Testis (tissue), 3 donors: ENCODE measurements around the gene MADCAM1. TPM values are rescaled to one million over a fixed set of nuclear protein-coding genes. Genes with fewer than 3 reads are reported as not detected.
A peak's percentile ranks its signal among the peaks of the same experiment; 100 is the strongest.

Experiments used
- DNase-seq: peaks from one replicate; pipeline ENCODE4 v3.0.0-alpha.2; 2019
- H3K27ac ChIP-seq, 2 donors: fragments of 200-600 bp; sonication (generic); one replicate each; pipeline ENCODE4 v1.5.1; 2019
- H3K27me3 ChIP-seq: fragments of 200-600 bp; sonication (generic); one replicate; pipeline ENCODE4 v1.5.1; 2019
- H3K36me3 ChIP-seq: fragments of 200-600 bp; sonication (generic); one replicate; pipeline ENCODE4 v1.5.1; 2017; ENCODE audit warnings: low read depth; ENCODE audit errors: missing control alignments
- H3K4me1 ChIP-seq: fragments of 200-600 bp; sonication (generic); one replicate; pipeline ENCODE4 v1.5.1; 2019
- H3K4me3 ChIP-seq, 2 donors: fragments of 200-600 bp; sonication (generic); one replicate each; pipeline ENCODE4 v1.5.1; 2017 to 2019
- H3K9me3 ChIP-seq: fragments of 200-600 bp; sonication (generic); one replicate; pipeline ENCODE4 v1.5.1; 2017
- POLR2A ChIP-seq: fragments of 450-650 bp; IDR thresholded peaks from one replicate; pipeline ENCODE4 v1.6.1; 2017; ENCODE audit warnings: antibody characterized with exemption, mild to moderate bottlenecking, moderate library complexity
- WGBS, 2 donors: methylation state at CpG; one replicate each; pipeline ENCODE4 v1.1.5; 2018; 5-methylcytosine and 5-hydroxymethylcytosine counted together
- intact Hi-C: fragments of 100-400 bp; cut with DNase I; formaldehyde crosslinking; loops from one replicate; pipeline ENCODE4 v1.15.1; 2023; ENCODE audit warnings: low total_unique reads
- polyA plus RNA-seq: library from polyadenylated mRNA; stranded (reverse); fragments of 350-450 nt; fragmentation: Illumina TruSeq; extraction: RNeasy Lipid Tissue Mini Kit (QIAGEN cat#74804); gene quantifications from one replicate; pipeline ENCODE4 v1.2.3, GENCODE V29; 2014; ENCODE audit warnings: low read depth, low replicate concordance; ENCODE audit not compliant: insufficient read depth
- total RNA-seq, 2 donors: library from RNA; depleted of rRNA; stranded (reverse); fragments of >200 nt; gene quantifications; one replicate each; pipeline ENCODE4 v1.2.3, GENCODE V29; 2016
- TF ChIP-seq, protein P1 (sequence below), 3 experiments: fragments of 450-650 bp in 2 of 3; fragments of 200-600 bp in 1 of 3; sonication (generic) in 1 of 3; IDR thresholded peaks; one replicate each; pipeline ENCODE4 v1.5.1; 2016 to 2019; ENCODE audit warnings: antibody characterized with exemption in 3 of 3, mild to moderate bottlenecking in 2 of 3, moderate library complexity in 1 of 3

MADCAM1 gene
- total and polyA plus RNA-seq, 3 donors from 2014 or later, result 1.6 to 2.3 (median 2.2) TPM

DNA sequence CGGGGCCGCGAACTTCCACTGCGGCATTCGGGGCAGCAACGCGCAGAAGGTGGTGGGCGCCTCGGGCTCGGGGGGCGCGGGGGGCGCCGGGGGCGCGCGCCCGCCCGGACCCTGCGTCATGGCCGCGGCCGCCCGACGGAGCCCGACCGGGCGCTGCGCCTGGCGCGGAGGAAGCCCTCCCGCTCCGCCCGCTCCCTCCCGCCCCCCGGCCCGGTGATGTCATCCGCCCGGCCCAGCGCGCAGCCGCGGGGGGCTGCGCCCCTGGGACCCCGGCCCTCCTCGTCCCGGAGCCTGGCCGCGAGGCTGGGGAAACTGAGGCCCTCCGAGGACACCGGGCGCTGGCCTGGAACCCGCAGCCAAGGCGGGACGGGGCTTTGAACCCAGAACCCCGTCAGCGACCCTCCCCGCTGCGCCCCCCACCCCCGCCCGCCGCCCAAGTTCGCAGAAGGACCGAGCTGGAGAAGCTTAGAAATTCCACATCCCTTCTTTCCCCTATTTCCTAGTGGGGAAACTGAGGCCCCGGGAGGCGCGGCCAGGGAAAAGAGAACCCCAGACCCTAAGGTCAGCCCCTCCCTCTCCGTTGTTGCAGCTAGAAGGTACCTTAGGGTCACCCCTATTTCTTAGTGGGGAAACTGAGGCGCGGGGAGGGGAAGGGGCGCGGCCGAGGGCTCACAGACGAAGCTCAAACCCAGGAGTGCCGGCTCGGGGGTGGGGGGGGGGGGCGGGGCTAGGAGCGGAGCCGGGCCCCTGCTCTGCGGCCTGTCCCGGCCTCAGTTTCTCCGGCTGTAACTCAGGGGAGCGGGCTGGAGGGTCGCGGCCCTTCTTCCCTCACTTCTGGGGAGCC is 35.2 kb upstream of the MADCAM1 start, which contains the start of gene SHC2:
SHC2 (minus strand) TSS at position 157 of the 844 bp plus-strand sequence; CDS start at position 120, 37 bp downstream.
- intact Hi-C loops, result no loop called here

DNA sequence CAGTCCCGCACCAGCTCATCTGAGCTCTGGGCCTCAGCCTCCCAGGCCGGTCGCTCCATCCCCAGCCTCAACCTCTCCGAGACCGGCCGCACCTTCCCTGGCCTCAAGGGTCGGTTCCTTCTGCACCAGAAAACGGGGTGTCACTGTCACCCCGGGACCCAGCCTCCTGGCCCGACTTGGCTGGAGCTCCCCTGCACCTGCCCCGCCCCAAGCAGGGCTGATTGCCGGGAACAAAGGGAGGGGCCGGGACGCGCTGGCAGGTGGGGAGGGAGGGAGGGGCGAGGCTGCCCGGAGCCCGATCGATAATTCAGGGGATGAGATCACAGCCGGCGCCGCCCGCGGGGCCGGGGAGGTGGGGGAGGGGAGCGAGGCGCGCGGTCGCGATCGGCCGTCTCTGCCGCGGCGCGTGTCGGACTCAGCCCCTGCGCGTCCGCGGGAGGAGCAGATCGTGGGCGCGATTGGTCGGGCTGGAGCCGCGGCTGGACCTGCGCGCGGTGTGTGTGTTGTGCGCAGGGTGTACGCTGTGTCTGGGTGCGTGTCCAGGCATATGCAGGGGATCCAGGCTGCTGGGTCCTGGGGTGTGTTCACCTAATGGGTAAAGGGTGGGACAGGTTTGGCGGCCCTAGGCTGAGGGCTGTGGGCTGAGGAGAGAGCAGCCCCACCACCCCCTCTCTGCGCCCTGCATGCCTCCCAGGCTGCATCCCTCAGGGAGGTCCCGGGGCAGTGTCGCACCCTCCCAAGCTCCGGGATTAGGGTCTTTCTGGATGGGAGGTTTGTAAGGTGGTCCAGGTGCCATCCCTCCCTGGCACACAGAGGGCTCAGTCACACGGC is 34.4 kb upstream of the MADCAM1 start:
- WGBS, 2 donors, result 6 to 17% methylated on average over 5 to 60 of the region's 60 CpGs
- intact Hi-C loops, result no loop called here

More for the DNA sequence above, 35.2 kb upstream of the MADCAM1 start, which contains the start of gene SHC2:
- no peak for DNase-seq
- WGBS, 2 donors, result 1% methylated on average over 61 of the region's 85 CpGs; no CpG with 5 or more reads in 1 of the 2 donors
- no peaks in the 10 kb centered on the region for H3K9me3 ChIP-seq
- peak within 1 kb of the TSS; percentile 70 to 77 for H3K4me3 ChIP-seq
- H3K27me3 ChIP-seq, result no peaks in the 10 kb centered on the region
- H3K4me1 ChIP-seq, result peaks cover 8% of the 10 kb centered on the region
- H3K27ac ChIP-seq, result peak within 1 kb of the TSS; percentile 79 to 84
- TF ChIP-seq, protein P1, sequence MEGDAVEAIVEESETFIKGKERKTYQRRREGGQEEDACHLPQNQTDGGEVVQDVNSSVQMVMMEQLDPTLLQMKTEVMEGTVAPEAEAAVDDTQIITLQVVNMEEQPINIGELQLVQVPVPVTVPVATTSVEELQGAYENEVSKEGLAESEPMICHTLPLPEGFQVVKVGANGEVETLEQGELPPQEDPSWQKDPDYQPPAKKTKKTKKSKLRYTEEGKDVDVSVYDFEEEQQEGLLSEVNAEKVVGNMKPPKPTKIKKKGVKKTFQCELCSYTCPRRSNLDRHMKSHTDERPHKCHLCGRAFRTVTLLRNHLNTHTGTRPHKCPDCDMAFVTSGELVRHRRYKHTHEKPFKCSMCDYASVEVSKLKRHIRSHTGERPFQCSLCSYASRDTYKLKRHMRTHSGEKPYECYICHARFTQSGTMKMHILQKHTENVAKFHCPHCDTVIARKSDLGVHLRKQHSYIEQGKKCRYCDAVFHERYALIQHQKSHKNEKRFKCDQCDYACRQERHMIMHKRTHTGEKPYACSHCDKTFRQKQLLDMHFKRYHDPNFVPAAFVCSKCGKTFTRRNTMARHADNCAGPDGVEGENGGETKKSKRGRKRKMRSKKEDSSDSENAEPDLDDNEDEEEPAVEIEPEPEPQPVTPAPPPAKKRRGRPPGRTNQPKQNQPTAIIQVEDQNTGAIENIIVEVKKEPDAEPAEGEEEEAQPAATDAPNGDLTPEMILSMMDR (IDR thresholded peaks at IDR 0.05), result no peak
- no peak for TF ChIP-seq POLR2A
- H3K36me3 ChIP-seq, result no peaks in the 10 kb centered on the region

DNA sequence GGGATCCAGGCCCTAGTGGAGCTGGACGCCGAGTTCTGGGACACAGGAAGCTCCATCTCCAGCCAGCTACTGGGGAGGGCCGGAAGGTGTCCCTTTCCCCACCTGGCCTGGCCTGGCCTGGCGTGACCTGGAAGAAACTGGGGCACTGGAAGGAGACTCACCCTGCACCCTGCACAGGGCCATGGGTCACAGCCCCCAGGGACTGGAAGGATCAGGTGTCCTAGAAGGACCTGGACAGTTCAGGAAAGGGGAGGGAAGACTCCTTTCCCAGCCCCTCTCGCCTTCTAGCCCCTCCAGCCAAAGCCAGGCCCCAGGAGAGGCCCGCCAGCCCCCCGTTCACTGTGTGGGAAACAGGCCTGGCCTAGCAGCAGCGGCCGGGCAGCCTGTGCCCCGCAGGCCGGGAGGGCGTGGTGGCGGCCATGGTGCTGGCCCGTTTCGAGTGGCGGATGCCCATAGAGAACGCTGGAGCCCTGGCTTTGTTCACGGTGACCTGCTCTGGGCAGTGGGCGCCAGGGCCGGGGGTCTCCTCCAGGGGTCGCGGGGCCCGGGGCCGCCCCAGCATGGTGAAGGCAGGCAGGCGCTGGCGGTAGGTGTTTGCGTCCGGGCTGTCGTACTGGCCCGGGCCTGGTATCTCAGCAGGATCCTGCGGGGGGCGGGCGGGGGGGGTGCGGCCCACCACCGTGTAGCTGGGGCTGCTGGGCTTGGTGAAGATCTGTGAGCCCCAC is 32.6 kb upstream of the MADCAM1 start:
- no peak overlapping the region for H3K27ac ChIP-seq
- H3K36me3 ChIP-seq, result no peaks in the 10 kb centered on the region
- 59 to 80% methylated on average over 3 to 35 of the region's 35 CpGs for WGBS, 2 donors
- no peak overlapping the region for H3K4me3 ChIP-seq
- H3K27me3 ChIP-seq, result no peaks in the 10 kb centered on the region
- DNase-seq, result no peak
- H3K4me1 ChIP-seq, result peaks cover 8% of the 10 kb centered on the region
- TF ChIP-seq, protein P1 (IDR thresholded peaks at IDR 0.05), result no peak
- no peak for TF ChIP-seq POLR2A
- no peaks in the 10 kb centered on the region for H3K9me3 ChIP-seq
- intact Hi-C loops, result no loop called here

More for the DNA sequence above, 34.4 kb upstream of the MADCAM1 start:
- DNase-seq, result peak; percentile 49
- H3K36me3 ChIP-seq, result no peaks in the 10 kb centered on the region
- TF ChIP-seq, protein P1 (IDR thresholded peaks at IDR 0.05), result no peak
- TF ChIP-seq POLR2A, result no peak
- no peaks in the 10 kb centered on the region for H3K27me3 ChIP-seq
- H3K4me3 ChIP-seq, result peak overlapping the region in 1 of 2 donors; percentile 18
- H3K4me1 ChIP-seq, result peaks cover 8% of the 10 kb centered on the region
- no peaks in the 10 kb centered on the region for H3K9me3 ChIP-seq
- H3K27ac ChIP-seq, result no peak overlapping the region

DNA sequence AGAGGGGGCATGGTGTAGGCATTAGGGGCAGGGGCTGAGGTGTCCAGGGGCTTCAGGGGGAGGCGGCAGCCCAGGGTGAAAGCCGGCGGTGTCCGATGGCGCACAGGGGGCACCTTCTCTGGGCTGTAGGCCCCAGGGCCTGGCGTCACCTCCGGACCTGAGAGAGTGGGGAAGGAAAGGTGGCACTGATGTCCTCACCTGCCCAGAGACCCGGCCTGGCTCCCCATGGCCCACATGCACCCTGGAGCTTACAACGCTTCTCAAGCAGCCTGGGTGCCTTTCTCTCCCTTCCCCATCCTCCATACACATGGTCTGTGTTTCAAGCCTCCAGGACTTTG is 32.1 kb upstream of the MADCAM1 start:
- H3K36me3 ChIP-seq, result no peaks in the 10 kb centered on the region
- H3K27ac ChIP-seq, result no peak overlapping the region
- H3K4me3 ChIP-seq, result no peak overlapping the region
- H3K4me1 ChIP-seq, result peaks cover 8% of the 10 kb centered on the region
- no peaks in the 10 kb centered on the region for H3K27me3 ChIP-seq
- WGBS, 2 donors, result 91 to 94% methylated on average over 4 to 9 of the region's 9 CpGs
- DNase-seq, result no peak
- no peak for TF ChIP-seq POLR2A
- TF ChIP-seq, protein P1 (IDR thresholded peaks at IDR 0.05), result no peak
- H3K9me3 ChIP-seq, result no peaks in the 10 kb centered on the region
- intact Hi-C loops, result no loop called here
